NB4 (cell line): ENCODE measurements around the gene MYO1F.

Source experiments
- DNase-seq: peaks from one replicate; pipeline ENCODE4 v3.0.0; 2010; ENCODE audit warnings: low read depth
- H3K4me3 ChIP-seq: one replicate; pipeline ENCODE4 v1.5.1; 2011; ENCODE audit warnings: mild to moderate bottlenecking, low read depth, low read length, moderate library complexity
- CTCF ChIP-seq: IDR thresholded peaks from one replicate; pipeline ENCODE4 v1.5.1; 2012; ENCODE audit warnings: low read depth, low read length
- MAX ChIP-seq: IDR thresholded peaks from 2 replicates; pipeline ENCODE4 v1.6.1; 2011; ENCODE audit warnings: low read depth, low read length
- MYC ChIP-seq: IDR thresholded peaks from 2 replicates; pipeline ENCODE4 v1.6.1; 2011; ENCODE audit warnings: low read depth, low read length
- POLR2A ChIP-seq: IDR thresholded peaks from 2 replicates; pipeline ENCODE4 v1.6.1; 2011; ENCODE audit warnings: mild to moderate bottlenecking; ENCODE audit not compliant: insufficient read length; ENCODE audit errors: extremely low read depth

MYO1F gene

GRCh38 chr19:8530061-8530679, 47.1 kb downstream of the MYO1F start:
- TF ChIP-seq CTCF = no peak
- no peak for TF ChIP-seq MYC
- no peak for TF ChIP-seq MAX
- TF ChIP-seq POLR2A = no peak
- no peak overlapping the region for H3K4me3 ChIP-seq
- DNase-seq = peak; percentile 37

- H3K4me3 ChIP-seq = no peak overlapping the region
- TF ChIP-seq MAX = no peak
- no peak for TF ChIP-seq POLR2A
- no peak for TF ChIP-seq CTCF
- no peak for TF ChIP-seq MYC
- peak; percentile 20 for DNase-seq
Observed at GRCh38 chr19:8529369-8530006, 47.8 kb downstream of the MYO1F start.

- DNase-seq = peak; percentile 25
- no peak overlapping the region for H3K4me3 ChIP-seq
- TF ChIP-seq POLR2A (no peak), MAX (no peak), MYC (no peak), CTCF (no peak)
Observed at GRCh38 chr19:8528500-8528899, 48.7 kb downstream of the MYO1F start.

- DNase-seq = peak; percentile 27
Observed at GRCh38 chr19:8526345-8527091, 50.7 kb downstream of the MYO1F start.

GRCh38 chr19:8525401-8525684, 51.9 kb downstream of the MYO1F start:
- no peak for TF ChIP-seq MAX
- no peak for TF ChIP-seq POLR2A
- peak; percentile 56 for TF ChIP-seq CTCF
- TF ChIP-seq MYC = no peak
- H3K4me3 ChIP-seq = no peak overlapping the region
- no peak for DNase-seq

More at GRCh38 chr19:8526345-8527091, 50.7 kb downstream of the MYO1F start:
- no peak overlapping the region for H3K4me3 ChIP-seq
- TF ChIP-seq MYC = no peak
- no peak for TF ChIP-seq MAX
- TF ChIP-seq CTCF = no peak
- no peak for TF ChIP-seq POLR2A
